Naive thymus-derived CD4-positive, alpha-beta T cell (primary cell): ENCODE measurements around the gene CTNNA1. TPM values are rescaled to one million over a fixed set of nuclear protein-coding genes. Genes with fewer than 3 reads are reported as not detected.
"Not testable (repeated sequence)": the region's sequence is repeated elsewhere in the genome, so short reads cannot be mapped to it uniquely, and the experiment has no call there.

Experiments
- ATAC-seq: fragments of 150-1000 bp; cut with Tn5 transposase; 2 replicates; pipeline ENCODE4 v1.10.0; 2021; ENCODE audit warnings: mild to moderate bottlenecking, moderate library complexity
- CTCF ChIA-PET: fragments of 350-600 bp; sonication (Branson Sonifier 250); formaldehyde crosslinking; loops from one replicate; lab custom pipeline; 2021; ENCODE audit warnings: antibody characterized with exemption; lab: Charles Lee
- POLR2A ChIA-PET: fragments of 350-600 bp; sonication (Branson Sonifier 250); formaldehyde crosslinking; loops from one replicate; lab custom pipeline; 2021; ENCODE audit warnings: antibody characterized with exemption, inconsistent platforms; lab: Charles Lee
- DNase-seq, 9 donors: peaks; one replicate each; pipeline versions ENCODE4 v3.0.0 to v3.0.0-alpha.2; 2020 to 2022; ENCODE audit warnings: mixed read lengths in 1 of 9
- H3K27ac ChIP-seq: one replicate; pipeline ENCODE4 v1.7.0; 2013; ENCODE audit warnings: mild to moderate bottlenecking, low read depth, low read length, moderate library complexity
- H3K27me3 ChIP-seq, 2 donors: one replicate each; pipeline ENCODE4 v1.7.0; 2013; ENCODE audit warnings: low read length in 2 of 2, mild to moderate bottlenecking in 2 of 2, moderate library complexity in 2 of 2; ENCODE audit not compliant: control insufficient read depth in 2 of 2, insufficient read depth in 2 of 2
- H3K36me3 ChIP-seq, 3 experiments: 1 replicate in 2 of 3; 2 replicates in 1 of 3; pipeline ENCODE4 v1.7.0; 2013; ENCODE audit warnings: low read length in 3 of 3, mild to moderate bottlenecking in 3 of 3, moderate library complexity in 1 of 3; ENCODE audit not compliant: insufficient read depth in 3 of 3, control insufficient read depth in 2 of 3
- H3K4me1 ChIP-seq, 2 donors: one replicate each; pipeline ENCODE4 v1.7.0; 2013; ENCODE audit warnings: low read length in 2 of 2, mild to moderate bottlenecking in 2 of 2, moderate library complexity in 1 of 2; ENCODE audit not compliant: control insufficient read depth in 2 of 2, insufficient read depth in 2 of 2
- H3K4me3 ChIP-seq: 2 replicates; pipeline ENCODE4 v1.7.0; 2013; ENCODE audit warnings: mild to moderate bottlenecking, low read length
- H3K9me3 ChIP-seq, 3 experiments: 1 replicate in 2 of 3; 2 replicates in 1 of 3; pipeline ENCODE4 v1.7.0; 2013; ENCODE audit warnings: low read length in 3 of 3; ENCODE audit not compliant: control insufficient read depth in 2 of 3
- H3K27ac Mint-ChIP-seq, 9 donors: one replicate each; pipeline ENCODE4 v1.8.0; 2020 to 2022; ENCODE audit warnings: mixed read lengths in 9 of 9, mild to moderate bottlenecking in 8 of 9, moderate library complexity in 5 of 9, inconsistent platforms in 2 of 9
- H3K27me3 Mint-ChIP-seq, 5 donors: one replicate each; pipeline ENCODE4 v1.8.0; 2021 to 2022; ENCODE audit warnings: mixed read lengths in 5 of 5, mild to moderate bottlenecking in 1 of 5
- H3K36me3 Mint-ChIP-seq, 5 donors: one replicate each; pipeline ENCODE4 v1.8.0; 2020 to 2022; ENCODE audit warnings: mixed read lengths in 5 of 5, mild to moderate bottlenecking in 3 of 5, inconsistent platforms in 1 of 5
- H3K4me1 Mint-ChIP-seq, 7 donors: one replicate each; pipeline ENCODE4 v1.8.0; 2020 to 2022; ENCODE audit warnings: mixed read lengths in 7 of 7, mild to moderate bottlenecking in 3 of 7, inconsistent platforms in 1 of 7
- H3K4me3 Mint-ChIP-seq, 10 donors: one replicate each; pipeline ENCODE4 v1.8.0; 2020 to 2022; ENCODE audit warnings: mild to moderate bottlenecking in 10 of 10, mixed read lengths in 10 of 10, moderate library complexity in 6 of 10, inconsistent platforms in 2 of 10
- H3K9me3 Mint-ChIP-seq, 11 donors: one replicate each; pipeline ENCODE4 v1.8.0; 2020 to 2022; ENCODE audit warnings: mixed read lengths in 11 of 11, mild to moderate bottlenecking in 4 of 11, inconsistent platforms in 1 of 11, moderate library complexity in 1 of 11
- intact Hi-C, 2 donors: fragments of 100-400 bp; cut with micrococcal nuclease; formaldehyde crosslinking; loops; one replicate each; pipeline ENCODE4 v1.15.1; 2023
- polyA plus RNA-seq, 2 donors: library from polyadenylated mRNA; unstranded; fragments of 300-500 nt; fragmentation: Illumina TruSeq; gene quantifications; one replicate each; pipeline ENCODE4 v1.2.3, GENCODE V29; 2021
- total RNA-seq, 6 experiments: library from RNA in 5 of 6; stranded (reverse) in 5 of 6; gene quantifications; 1 replicate in 5 of 6; 2 replicates in 1 of 6; pipeline ENCODE4 v1.2.3 and lab custom pipeline; 2021 to 2026

The CTNNA1 gene
- total and polyA plus RNA-seq, 7 experiments from 2014 or later = 0.78 to 52.9 (median 5.6) TPM

GRCh38 chr5:138722544-138723177, 30.6 kb upstream of the CTNNA1 start:
- peaks cover 41 to 59% (median 55%) of the 10 kb centered on the region in 5 donors for H3K27me3 Mint-ChIP-seq

GRCh38 chr5:138724470-138725146, 28.6 kb upstream of the CTNNA1 start:
- DNase-seq = no peak
- intact Hi-C loops = no loop called here
- ATAC-seq = peak; percentile 77
- Mint-ChIP-seq H3K27ac (no peak overlapping the region), H3K4me1 (peaks cover 0 to 17% (median 8%) of the 10 kb centered on the region in 7 donors), H3K27me3 (peaks cover 34 to 70% (median 61%) of the 10 kb centered on the region in 5 donors), H3K4me3 (no peak overlapping the region), H3K9me3 (peaks cover 0 to 3% (median 0%) of the 10 kb centered on the region in 11 donors), H3K36me3 (peaks cover 0 to 8% (median 0%) of the 10 kb centered on the region in 5 donors)
- Histone ChIP-seq H3K4me1 (no peaks in the 10 kb centered on the region), H3K4me3 (no peak overlapping the region), H3K27me3 (no peaks in the 10 kb centered on the region), H3K9me3 (no peaks in the 10 kb centered on the region), H3K36me3 (no peaks in the 10 kb centered on the region), H3K27ac (no peak overlapping the region)
- POLR2A ChIA-PET = no interaction called here
- CTCF ChIA-PET = no interaction called here

More at GRCh38 chr5:138722544-138723177, 30.6 kb upstream of the CTNNA1 start:
- H3K4me3 ChIP-seq = no peak overlapping the region
- Mint-ChIP-seq H3K4me3 (no peak overlapping the region), H3K9me3 (peaks cover 0 to 2% (median 0%) of the 10 kb centered on the region in 11 donors), H3K36me3 (peaks cover 0 to 8% (median 0%) of the 10 kb centered on the region in 5 donors), H3K27ac (no peak overlapping the region), H3K4me1 (peaks cover 0 to 12% (median 6%) of the 10 kb centered on the region in 7 donors)
- intact Hi-C loops = no loop called here
- H3K27me3 ChIP-seq = no peaks in the 10 kb centered on the region
- H3K27ac ChIP-seq = no peak overlapping the region
- POLR2A ChIA-PET = no interaction called here
- CTCF ChIA-PET = no interaction called here
- no peaks in the 10 kb centered on the region for H3K9me3 ChIP-seq
- H3K36me3 ChIP-seq = no peaks in the 10 kb centered on the region
- DNase-seq (no peak), ATAC-seq (no peak)
- H3K4me1 ChIP-seq = no peaks in the 10 kb centered on the region

- Mint-ChIP-seq H3K27me3 (peaks cover 30 to 69% (median 57%) of the 10 kb centered on the region in 5 donors), H3K9me3 (peaks cover 0 to 3% (median 0%) of the 10 kb centered on the region in 11 donors), H3K27ac (no peak overlapping the region), H3K36me3 (peaks cover 0 to 8% (median 0%) of the 10 kb centered on the region in 5 donors), H3K4me3 (no peak overlapping the region), H3K4me1 (peaks cover 0 to 17% (median 8%) of the 10 kb centered on the region in 7 donors)
- H3K36me3 ChIP-seq = no peaks in the 10 kb centered on the region
- intact Hi-C loops = no loop called here
- H3K27ac ChIP-seq = no peak overlapping the region
- ATAC-seq (no peak), DNase-seq (no peak)
- no peak overlapping the region for H3K4me3 ChIP-seq
- H3K27me3 ChIP-seq = no peaks in the 10 kb centered on the region
- H3K4me1 ChIP-seq = no peaks in the 10 kb centered on the region
- POLR2A ChIA-PET = no interaction called here
- CTCF ChIA-PET = no interaction called here
- no peaks in the 10 kb centered on the region for H3K9me3 ChIP-seq
These were observed 27.9 kb upstream of the CTNNA1 start for GRCh38 chr5:138725153-138725817.

GRCh38 chr5:138725818-138726416, 27.3 kb upstream of the CTNNA1 start:
- Mint-ChIP-seq H3K9me3 (peaks cover 0 to 3% (median 0%) of the 10 kb centered on the region in 11 donors), H3K4me1 (peaks cover 0 to 17% (median 8%) of the 10 kb centered on the region in 7 donors), H3K27ac (no peak overlapping the region), H3K36me3 (peaks cover 0 to 8% (median 0%) of the 10 kb centered on the region in 5 donors), H3K27me3 (peaks cover 29 to 72% (median 59%) of the 10 kb centered on the region in 5 donors), H3K4me3 (no peak overlapping the region)
- no peaks in the 10 kb centered on the region for H3K27me3 ChIP-seq
- DNase-seq (no peak), ATAC-seq (no peak)
- intact Hi-C loops = no loop called here
- ChIA-PET POLR2A (no interaction called here), CTCF (no interaction called here)
- no peak overlapping the region for H3K4me3 ChIP-seq
- no peaks in the 10 kb centered on the region for H3K36me3 ChIP-seq
- no peaks in the 10 kb centered on the region for H3K4me1 ChIP-seq
- no peaks in the 10 kb centered on the region for H3K9me3 ChIP-seq
- no peak overlapping the region for H3K27ac ChIP-seq

GRCh38 chr5:138726848-138727247, 26.4 kb upstream of the CTNNA1 start:
- CTCF ChIA-PET = no interaction called here
- peaks cover 0 to 17% (median 8%) of the 10 kb centered on the region in 7 donors for H3K4me1 Mint-ChIP-seq
- H3K27me3 Mint-ChIP-seq = peaks cover 24 to 64% (median 51%) of the 10 kb centered on the region in 5 donors
- POLR2A ChIA-PET = no interaction called here
- no peaks in the 10 kb centered on the region for H3K27me3 ChIP-seq
- H3K4me1 ChIP-seq = no peaks in the 10 kb centered on the region
- no peak for ATAC-seq
- peaks cover 0 to 1% (median 0%) of the 10 kb centered on the region in 11 donors for H3K9me3 Mint-ChIP-seq
- peaks cover 0 to 5% (median 0%) of the 10 kb centered on the region in 5 donors for H3K36me3 Mint-ChIP-seq
- H3K4me3 Mint-ChIP-seq = no peak overlapping the region
- no peak overlapping the region for H3K27ac Mint-ChIP-seq
- intact Hi-C loops = no loop called here
- no peak overlapping the region for H3K4me3 ChIP-seq
- H3K36me3 ChIP-seq = no peaks in the 10 kb centered on the region
- H3K9me3 ChIP-seq = no peaks in the 10 kb centered on the region
- no peak overlapping the region for H3K27ac ChIP-seq
- DNase-seq = peak in 1 of 9 donors; percentile 27

GRCh38 chr5:138730496-138730895, 22.7 kb upstream of the CTNNA1 start:
- H3K36me3 Mint-ChIP-seq, H3K4me3 Mint-ChIP-seq, H3K27ac Mint-ChIP-seq, POLR2A ChIA-PET, ATAC-seq, H3K36me3 ChIP-seq, CTCF ChIA-PET, H3K4me3 ChIP-seq, intact Hi-C loops, H3K27me3 ChIP-seq, DNase-seq, H3K4me1 ChIP-seq, H3K27ac ChIP-seq, H3K9me3 Mint-ChIP-seq, H3K9me3 ChIP-seq: not testable (repeated sequence)
- Mint-ChIP-seq H3K4me1 (peaks cover 0 to 17% (median 8%) of the 10 kb centered on the region in 7 donors), H3K27me3 (peaks cover 18 to 63% (median 35%) of the 10 kb centered on the region in 5 donors)
